NCI-H2196 (cell line): ENCODE measurements around the gene SULT1E1.

ENCODE experiments used
- DNase-seq: peaks from one replicate; lab custom pipeline; 2025; ENCODE audit not compliant: unreplicated experiment; lab: John Stamatoyannopoulos, UW

SULT1E1 gene, protein sequence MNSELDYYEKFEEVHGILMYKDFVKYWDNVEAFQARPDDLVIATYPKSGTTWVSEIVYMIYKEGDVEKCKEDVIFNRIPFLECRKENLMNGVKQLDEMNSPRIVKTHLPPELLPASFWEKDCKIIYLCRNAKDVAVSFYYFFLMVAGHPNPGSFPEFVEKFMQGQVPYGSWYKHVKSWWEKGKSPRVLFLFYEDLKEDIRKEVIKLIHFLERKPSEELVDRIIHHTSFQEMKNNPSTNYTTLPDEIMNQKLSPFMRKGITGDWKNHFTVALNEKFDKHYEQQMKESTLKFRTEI

DNA sequence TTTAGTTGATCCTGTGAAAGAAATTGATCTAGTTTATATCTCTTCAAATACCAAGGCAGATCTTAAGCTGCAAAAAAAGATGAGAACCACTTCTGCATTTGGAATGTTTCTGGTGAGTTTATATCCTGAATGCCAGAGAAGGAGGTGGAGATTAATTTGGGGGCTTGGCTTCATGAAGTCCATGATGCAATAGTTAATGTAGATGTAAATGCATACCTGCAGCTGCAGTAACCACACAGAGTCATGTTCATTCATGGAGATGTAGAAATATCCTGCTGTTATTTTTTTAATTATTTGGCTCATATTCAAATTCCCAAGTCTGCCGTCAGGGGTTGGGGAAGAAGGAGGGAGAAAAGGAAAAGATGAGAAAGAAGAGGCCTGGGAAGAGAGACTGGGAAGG lies at the start of gene SULT1E1:
Gene SULT1E1, minus strand, starts transcription at position 94 of the 400 bp plus-strand sequence. CDS start 2,501 bp downstream, outside the sequence.
- no peak for DNase-seq

- DNase-seq: no peak
Measured at GRCh38 chr4:69909195-69909594, 49.2 kb upstream of the SULT1E1 start.

DNA sequence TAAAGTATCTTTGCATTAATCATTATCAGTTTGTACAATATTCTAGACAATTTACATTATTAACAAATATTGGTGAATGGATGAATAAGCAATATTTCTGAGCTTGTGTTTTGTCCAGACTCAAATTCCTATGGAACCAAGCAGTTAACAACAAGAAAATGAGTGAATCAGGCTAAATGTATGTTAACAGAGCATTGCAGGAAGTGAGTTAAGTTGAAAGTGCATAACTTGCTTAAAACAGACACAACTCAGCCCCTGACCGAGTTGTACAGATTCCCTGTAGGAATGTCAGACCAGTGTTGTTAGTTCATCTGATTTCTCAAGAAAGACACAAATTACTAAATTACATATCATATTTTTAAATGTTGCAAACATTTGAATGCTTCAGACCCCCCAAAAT lies 47.2 kb upstream of the SULT1E1 start:
- no peak for DNase-seq

GRCh38 chr4:69896530-69897116 lies 36.7 kb upstream of the SULT1E1 start:
- no peak for DNase-seq

GRCh38 chr4:69894721-69895120 lies 34.8 kb upstream of the SULT1E1 start:
- DNase-seq: no peak

DNA sequence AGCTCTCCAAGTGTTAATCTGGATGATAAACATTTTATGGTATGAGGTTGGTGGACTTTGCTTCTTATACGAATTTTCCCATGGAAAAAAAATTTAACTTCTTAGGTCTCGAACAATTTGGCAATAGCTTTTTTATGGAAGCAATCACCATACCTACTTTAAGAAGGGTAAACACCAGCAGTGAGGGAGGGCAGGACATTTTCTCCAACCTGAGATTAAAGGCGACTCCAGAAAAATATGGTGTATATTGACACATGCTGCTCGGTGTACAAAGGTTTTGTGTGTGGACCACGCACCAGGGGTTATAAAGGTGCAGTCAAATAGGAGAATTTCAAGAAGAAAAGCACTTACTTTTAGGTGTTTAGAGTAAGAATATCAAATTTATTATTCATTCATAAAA lies 34.2 kb upstream of the SULT1E1 start:
- DNase-seq: no peak

DNA sequence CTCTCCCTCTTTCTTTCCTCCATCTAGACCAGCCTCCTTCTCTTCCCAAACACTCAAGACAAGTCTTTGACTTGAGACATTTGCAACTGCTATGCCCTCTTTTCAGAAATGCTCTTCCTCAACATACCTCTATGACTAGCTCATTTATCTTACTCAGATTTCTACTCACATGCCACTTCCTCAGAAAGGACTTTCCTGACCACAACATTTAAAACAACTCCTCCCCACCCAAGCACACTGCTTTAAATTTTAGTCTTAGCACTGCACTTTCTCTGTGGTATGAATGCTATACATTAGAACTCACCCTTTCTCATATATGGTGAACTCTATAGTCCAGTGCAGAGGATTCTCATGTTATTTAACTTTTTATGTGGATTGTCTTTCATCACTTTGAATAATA lies 28.4 kb upstream of the SULT1E1 start:
- no peak for DNase-seq

DNA sequence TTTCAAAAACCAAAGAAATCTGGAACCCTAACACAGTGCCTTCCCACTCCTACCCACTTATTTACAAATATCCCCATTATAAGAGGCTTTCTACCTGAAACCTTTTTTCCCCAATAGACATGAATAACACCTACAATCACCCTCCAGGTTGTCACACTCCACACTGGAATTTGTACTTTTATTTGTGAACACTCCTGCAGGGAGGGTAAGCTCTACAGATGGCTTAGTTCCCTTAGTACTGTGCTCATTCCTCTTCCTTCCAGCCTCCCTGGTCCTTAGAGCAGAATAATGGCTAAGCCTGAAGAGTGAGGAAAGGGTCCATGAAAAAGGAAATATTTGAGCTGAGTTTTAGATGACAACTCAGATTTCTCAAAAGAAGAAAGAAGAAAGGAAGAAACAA lies 22.2 kb upstream of the SULT1E1 start:
- no peak for DNase-seq

GRCh38 chr4:69881173-69881773 lies 21.3 kb upstream of the SULT1E1 start:
- DNase-seq: no peak

DNA sequence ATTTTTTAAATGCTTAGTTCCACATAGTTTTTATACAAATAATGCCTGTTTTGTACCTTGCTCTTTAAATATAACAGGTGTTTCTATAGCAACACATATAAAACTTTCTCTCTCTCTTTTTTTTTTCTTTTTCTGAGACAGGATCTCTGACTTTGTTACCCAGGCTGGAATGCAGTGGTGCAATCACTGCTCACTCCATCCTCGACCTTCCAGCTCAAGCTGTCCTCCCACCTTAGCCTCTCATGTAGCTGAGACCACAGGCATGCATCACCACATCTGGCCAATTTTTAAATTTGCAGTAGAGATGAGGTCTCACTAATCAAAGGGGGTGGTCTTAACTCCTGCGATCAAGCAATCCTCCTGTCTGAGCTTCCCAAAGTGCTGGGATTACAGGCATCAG lies 18.3 kb upstream of the SULT1E1 start:
- DNase-seq: no peak

- DNase-seq: no peak
Measured at GRCh38 chr4:69877453-69877852, 17.5 kb upstream of the SULT1E1 start.

DNA sequence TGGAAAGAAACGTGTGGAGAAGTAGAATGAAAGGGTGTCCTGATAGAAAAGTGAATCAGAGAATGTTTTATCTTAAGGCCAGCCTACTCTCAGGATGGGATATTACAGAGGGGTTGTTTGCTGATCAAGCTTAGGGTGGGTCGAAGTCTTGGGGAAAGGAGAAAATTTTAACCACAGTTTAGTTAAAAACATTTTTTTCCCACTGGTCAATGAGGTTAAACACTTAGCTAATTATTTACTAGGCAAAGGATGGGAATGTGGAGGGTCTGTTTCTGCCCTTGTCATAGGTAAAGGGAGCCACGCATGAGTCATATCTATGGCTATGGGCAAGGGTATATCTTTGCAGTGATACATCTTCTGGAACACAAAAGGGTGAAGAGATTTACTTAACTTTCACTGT lies 16.1 kb upstream of the SULT1E1 start:
- DNase-seq: no peak

DNA sequence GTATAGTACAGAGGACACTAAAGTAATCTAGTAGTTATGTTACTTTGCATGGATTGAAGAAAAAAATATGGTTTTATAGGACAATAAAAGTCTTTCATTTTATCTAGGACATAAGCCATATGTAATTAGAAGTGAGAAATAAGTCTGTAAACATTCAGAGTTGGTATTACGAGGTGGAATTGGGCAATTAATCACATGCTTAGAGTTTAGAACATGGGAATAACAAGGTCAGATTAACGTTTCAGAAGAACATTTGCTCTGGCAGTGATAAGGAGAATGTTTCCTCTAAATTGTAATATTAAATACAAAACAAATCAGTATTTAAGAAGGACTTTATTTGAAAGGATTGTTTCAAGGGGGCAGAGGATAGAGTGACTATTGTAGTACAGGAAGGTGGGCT lies 15.6 kb upstream of the SULT1E1 start:
- DNase-seq: no peak

DNA sequence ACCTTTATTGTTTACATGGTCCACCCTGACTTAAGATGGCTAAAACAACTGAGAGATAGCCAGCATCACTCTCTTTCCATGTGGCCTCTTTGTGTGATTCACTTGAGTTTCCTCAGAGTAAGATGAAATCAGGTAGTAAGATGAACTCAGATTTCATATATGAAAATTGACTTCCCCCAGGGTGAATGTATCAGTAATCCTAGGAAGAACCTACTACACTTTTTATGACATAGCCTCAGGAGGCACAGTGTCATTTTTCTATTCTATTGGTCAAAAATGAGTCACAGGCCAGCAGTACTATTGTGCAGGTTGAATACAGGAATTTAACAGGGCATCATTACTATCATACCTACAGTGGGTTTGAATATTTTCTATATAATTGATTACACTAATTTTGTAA lies 14.6 kb upstream of the SULT1E1 start:
- DNase-seq: no peak

GRCh38 chr4:69861756-69862155 lies 1.8 kb upstream of the SULT1E1 start:
- no peak for DNase-seq

- DNase-seq: no peak
Measured at GRCh38 chr4:69860521-69861298, 765 bp upstream of the SULT1E1 start.

GRCh38 chr4:69859140-69859685 lies 732 bp downstream of the SULT1E1 start:
- no peak for DNase-seq

DNA sequence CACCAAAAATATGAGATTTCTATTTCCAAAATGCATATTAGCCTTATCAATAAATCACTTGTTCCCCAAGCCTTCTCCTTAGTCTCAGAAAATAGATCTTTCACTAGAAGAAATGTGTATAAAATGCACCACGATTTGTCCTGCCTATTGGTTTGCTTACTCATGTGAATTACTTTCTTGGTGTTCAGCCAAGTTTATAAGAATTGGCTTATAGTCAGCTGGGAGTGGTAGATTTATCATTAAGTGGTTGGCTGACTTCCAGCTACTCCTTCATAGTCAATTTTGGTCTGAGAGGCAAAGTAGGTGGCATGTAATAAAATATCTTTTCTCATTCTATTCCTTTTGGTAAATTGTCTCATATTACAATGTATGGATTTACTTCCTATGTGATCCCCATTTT lies 1.3 kb downstream of the SULT1E1 start:
- no peak for DNase-seq

DNA sequence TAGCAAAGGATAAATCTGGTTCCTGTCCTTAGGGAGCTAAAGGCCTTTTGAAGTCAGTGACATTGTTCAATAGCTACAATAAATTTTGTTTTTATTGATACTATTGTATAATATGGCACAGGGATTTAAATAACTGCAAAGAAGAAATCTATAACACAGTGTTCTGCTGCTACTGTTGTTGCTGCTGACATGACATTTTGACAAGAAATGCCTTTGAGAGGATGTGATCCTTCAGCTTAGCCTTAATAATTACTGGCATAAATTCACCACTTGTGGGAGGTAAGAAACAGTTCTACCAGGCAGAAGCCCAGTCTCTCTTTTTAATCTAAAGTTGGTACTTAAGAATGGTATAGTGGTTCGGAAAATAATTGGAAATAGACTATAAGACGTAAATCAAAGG lies 4.1 kb downstream of the SULT1E1 start:
- DNase-seq: no peak

DNA sequence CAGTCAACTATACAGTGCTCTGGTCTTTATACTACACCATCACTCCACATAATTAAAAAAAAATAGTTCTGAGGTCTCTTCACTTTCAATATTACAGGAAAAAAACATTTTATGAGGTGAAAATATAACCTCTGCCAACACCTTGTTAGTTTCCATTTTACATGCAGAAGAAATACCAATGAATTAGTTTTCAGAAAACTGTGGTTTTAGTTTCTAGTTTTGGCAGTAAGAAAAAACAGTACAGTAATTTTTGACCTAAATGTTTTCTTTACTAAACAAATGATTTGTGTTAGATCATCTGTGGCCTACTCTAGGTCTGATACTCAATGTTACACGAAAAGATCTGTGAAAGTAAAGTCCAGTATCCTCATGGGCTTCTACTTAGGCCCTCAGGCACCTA lies 10.0 kb downstream of the SULT1E1 start:
- DNase-seq: no peak

DNA sequence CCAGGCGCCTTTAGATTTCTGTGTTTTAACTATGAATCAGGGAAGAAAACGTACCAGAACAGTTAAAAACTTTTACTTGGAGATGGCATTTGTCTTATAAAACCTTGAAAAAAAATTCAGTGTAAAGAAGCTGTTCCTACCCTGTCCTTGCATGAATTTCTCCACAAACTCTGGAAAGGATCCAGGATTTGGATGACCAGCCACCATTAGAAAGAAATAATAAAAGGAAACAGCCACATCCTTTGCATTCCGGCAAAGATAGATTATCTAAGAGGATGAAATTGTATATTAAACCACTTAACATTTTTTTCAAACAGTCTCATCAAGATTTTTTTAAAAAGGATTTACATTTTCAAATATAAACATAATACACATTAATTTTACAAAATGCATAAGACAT lies 10.6 kb downstream of the SULT1E1 start:
- no peak for DNase-seq

GRCh38 chr4:69848028-69848427 lies 11.9 kb downstream of the SULT1E1 start:
- DNase-seq: no peak
